ENCODE results near the gene AMMECR1. TPM values are rescaled to one million over a fixed set of nuclear protein-coding genes. Genes with fewer than 3 reads are reported as not detected.

AMMECR1 gene
- total RNA-seq, 6 donors from 2014 or later: 1.4 to 20.1 (median 8.0) TPM

DNA sequence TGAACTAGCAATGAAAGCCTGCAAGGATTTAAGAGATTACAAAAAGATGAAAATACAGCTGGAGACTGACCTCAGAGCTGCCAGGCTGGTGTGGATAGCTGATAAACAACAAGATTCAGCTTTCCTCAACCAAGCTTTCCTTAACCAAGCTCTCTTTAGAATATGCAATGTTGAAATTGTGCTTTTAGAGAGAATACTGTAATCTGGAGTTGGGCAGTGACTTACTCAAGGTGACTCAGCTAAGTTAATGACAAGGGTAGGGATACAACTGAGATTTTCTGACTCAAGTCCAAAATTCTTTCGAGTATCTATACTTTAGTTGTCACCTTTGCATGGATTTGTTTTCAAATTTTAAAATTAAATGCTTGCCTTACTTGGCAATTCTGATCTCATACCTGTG lies 98.0 kb downstream of the AMMECR1 start:
- Histone ChIP-seq H3K4me1 (peaks cover 0 to 3% (median 0%) of the 10 kb centered on the region in 4 donors), H3K27me3 (no peaks in the 10 kb centered on the region), H3K4me3 (no peak overlapping the region), H3K27ac (no peak overlapping the region), H3K36me3 (no peaks in the 10 kb centered on the region), H3K9me3 (no peaks in the 10 kb centered on the region)
- 35 to 79% methylated on average over 1 of the region's 1 CpG for WGBS, 2 donors
- ATAC-seq (ENCODE audit: low FRiP score in 2 of 2): no peak
- TF ChIP-seq EP300 (IDR thresholded peaks at IDR 0.05) (no peak), POLR2AphosphoS5 (IDR thresholded peaks at IDR 0.05) (no peak), POLR2A (IDR thresholded peaks at IDR 0.05) (no peak)
- TF ChIP-seq, protein P1, sequence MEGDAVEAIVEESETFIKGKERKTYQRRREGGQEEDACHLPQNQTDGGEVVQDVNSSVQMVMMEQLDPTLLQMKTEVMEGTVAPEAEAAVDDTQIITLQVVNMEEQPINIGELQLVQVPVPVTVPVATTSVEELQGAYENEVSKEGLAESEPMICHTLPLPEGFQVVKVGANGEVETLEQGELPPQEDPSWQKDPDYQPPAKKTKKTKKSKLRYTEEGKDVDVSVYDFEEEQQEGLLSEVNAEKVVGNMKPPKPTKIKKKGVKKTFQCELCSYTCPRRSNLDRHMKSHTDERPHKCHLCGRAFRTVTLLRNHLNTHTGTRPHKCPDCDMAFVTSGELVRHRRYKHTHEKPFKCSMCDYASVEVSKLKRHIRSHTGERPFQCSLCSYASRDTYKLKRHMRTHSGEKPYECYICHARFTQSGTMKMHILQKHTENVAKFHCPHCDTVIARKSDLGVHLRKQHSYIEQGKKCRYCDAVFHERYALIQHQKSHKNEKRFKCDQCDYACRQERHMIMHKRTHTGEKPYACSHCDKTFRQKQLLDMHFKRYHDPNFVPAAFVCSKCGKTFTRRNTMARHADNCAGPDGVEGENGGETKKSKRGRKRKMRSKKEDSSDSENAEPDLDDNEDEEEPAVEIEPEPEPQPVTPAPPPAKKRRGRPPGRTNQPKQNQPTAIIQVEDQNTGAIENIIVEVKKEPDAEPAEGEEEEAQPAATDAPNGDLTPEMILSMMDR (IDR thresholded peaks at IDR 0.05): no peak
- DNase-seq: no peak

DNA sequence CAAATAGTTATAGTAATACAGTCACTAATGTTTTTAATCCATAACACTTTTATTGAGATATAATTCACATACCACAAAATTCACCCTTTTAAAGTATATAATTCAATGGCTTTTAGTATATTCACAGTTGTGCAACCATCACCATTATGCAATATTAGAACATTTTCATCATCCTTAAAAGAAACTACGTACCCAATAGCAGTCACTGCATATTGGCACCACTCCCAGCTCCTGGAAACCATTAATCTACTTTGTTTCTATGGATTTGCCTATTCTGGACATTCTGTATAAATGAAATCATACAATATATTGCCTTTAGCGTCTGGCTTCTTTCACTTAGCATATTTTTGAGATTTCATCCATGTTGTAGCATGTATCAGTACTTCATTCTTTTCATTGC lies 99.3 kb downstream of the AMMECR1 start:
- Histone ChIP-seq H3K9me3 (no peaks in the 10 kb centered on the region), H3K27ac (no peak overlapping the region), H3K4me3 (no peak overlapping the region), H3K36me3 (no peaks in the 10 kb centered on the region), H3K4me1 (peaks cover 0 to 3% (median 0%) of the 10 kb centered on the region in 4 donors), H3K27me3 (no peaks in the 10 kb centered on the region)
- DNase-seq (no peak), ATAC-seq (ENCODE audit: low FRiP score in 2 of 2) (no peak)
- 57 to 64% methylated on average over 2 of the region's 2 CpGs for WGBS, 2 donors
- TF ChIP-seq, protein P1 (IDR thresholded peaks at IDR 0.05): no peak
- no peak for TF ChIP-seq POLR2A (IDR thresholded peaks at IDR 0.05)
- no peak for TF ChIP-seq POLR2AphosphoS5 (IDR thresholded peaks at IDR 0.05)
- no peak for TF ChIP-seq EP300 (IDR thresholded peaks at IDR 0.05)

DNA sequence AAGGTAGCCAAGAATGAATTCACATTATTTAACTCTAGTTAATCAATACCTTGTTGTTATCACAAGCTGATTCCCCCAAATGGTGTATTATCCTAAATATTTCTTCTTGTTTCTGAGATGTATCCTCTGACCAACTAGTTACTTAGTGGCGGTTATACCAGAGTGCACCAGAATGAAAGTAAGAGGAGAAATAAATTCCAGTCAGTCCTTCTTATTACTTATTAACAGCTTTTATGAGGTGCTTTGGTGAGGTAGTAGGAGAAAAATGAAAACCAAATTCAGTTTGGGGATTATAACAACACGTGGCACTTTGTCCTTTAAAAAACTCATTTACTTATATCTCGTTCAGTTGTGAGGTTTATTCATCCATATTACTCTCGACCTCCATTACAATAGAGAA lies 101.9 kb downstream of the AMMECR1 start:
- 57 to 89% methylated on average over 4 of the region's 4 CpGs for WGBS, 2 donors
- Histone ChIP-seq H3K27ac (no peak overlapping the region), H3K4me3 (no peak overlapping the region), H3K9me3 (no peaks in the 10 kb centered on the region), H3K27me3 (no peaks in the 10 kb centered on the region), H3K36me3 (no peaks in the 10 kb centered on the region), H3K4me1 (peaks cover 0 to 3% (median 0%) of the 10 kb centered on the region in 4 donors)
- no peak for DNase-seq
- no peak for TF ChIP-seq EP300 (IDR thresholded peaks at IDR 0.05)
- no peak for ATAC-seq (ENCODE audit: low FRiP score in 2 of 2)

DNA sequence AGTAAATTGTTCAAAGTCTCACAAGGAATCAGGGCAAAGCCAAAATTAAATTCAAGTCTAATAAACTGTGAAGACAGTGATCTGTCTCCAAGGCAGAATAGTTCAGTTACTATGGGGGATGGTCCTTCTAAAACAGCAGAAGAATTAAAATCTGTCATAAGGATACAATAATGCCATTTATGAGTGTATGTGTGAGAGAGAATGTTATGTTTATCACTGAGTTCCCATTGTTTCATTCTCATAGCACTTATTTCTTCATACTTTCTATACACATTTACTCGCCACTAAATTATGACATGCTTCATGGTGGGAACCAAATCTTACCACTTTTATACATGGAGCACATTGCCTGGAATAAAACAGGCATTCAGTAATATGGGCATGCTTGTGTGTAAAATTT lies 102.5 kb downstream of the AMMECR1 start:
- DNase-seq (no peak), ATAC-seq (ENCODE audit: low FRiP score in 2 of 2) (no peak)
- Histone ChIP-seq H3K27me3 (no peaks in the 10 kb centered on the region), H3K27ac (no peak overlapping the region), H3K4me1 (peaks cover 0 to 3% (median 0%) of the 10 kb centered on the region in 4 donors), H3K36me3 (no peaks in the 10 kb centered on the region), H3K4me3 (no peak overlapping the region), H3K9me3 (no peaks in the 10 kb centered on the region)
- WGBS, 2 donors: 48 to 57% methylated on average over 1 of the region's 1 CpG
- TF ChIP-seq EP300 (IDR thresholded peaks at IDR 0.05) (no peak), POLR2AphosphoS5 (IDR thresholded peaks at IDR 0.05) (no peak), POLR2A (IDR thresholded peaks at IDR 0.05) (no peak)
- TF ChIP-seq, protein P1 (IDR thresholded peaks at IDR 0.05): no peak

DNA sequence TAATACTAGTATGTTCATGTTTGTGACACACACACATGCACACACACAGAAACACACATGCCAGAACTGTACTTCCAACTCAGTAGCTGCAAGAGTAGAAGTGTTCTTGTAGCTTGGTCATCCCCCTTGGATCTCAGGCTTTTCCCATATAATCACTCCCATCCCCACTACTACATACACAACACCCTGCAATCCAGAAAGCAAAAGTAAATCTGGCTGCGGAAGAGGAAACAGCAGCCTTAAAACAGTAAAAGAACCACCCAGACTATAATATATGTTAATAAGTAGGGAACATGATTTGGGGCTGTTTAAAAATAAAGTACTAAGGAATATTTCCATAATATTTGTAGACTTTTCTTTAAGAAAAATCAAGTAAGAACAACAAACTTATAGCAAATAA lies 103.2 kb downstream of the AMMECR1 start:
- DNase-seq (no peak), ATAC-seq (ENCODE audit: low FRiP score in 2 of 2) (no peak)
- H3K4me3 ChIP-seq: no peak overlapping the region
- H3K27me3 ChIP-seq: no peaks in the 10 kb centered on the region
- 45 to 72% methylated on average over 1 of the region's 1 CpG for WGBS, 2 donors
- peaks cover 0 to 3% (median 0%) of the 10 kb centered on the region in 4 donors for H3K4me1 ChIP-seq
- no peaks in the 10 kb centered on the region for H3K9me3 ChIP-seq
- TF ChIP-seq POLR2A (IDR thresholded peaks at IDR 0.05) (no peak), EP300 (IDR thresholded peaks at IDR 0.05) (no peak), POLR2AphosphoS5 (IDR thresholded peaks at IDR 0.05) (no peak)
- TF ChIP-seq, protein P1 (IDR thresholded peaks at IDR 0.05): no peak
- H3K27ac ChIP-seq: no peak overlapping the region
- H3K36me3 ChIP-seq: no peaks in the 10 kb centered on the region

Measured in upper lobe of left lung (tissue), 6 donors.